DND-41 (cell line): ENCODE measurements around the gene JAZF1.

ENCODE experiments used
- EZH2 ChIP-seq: IDR thresholded peaks from 3 replicates; pipeline ENCODE4 v1.6.1; 2012; ENCODE audit warnings: borderline replicate concordance, low read depth, mild to moderate bottlenecking, moderate library complexity, low read length, inconsistent platforms; ENCODE audit not compliant: severe bottlenecking
- TF ChIP-seq, protein P1 (sequence below): IDR thresholded peaks from 2 replicates; pipeline ENCODE4 v1.5.1; 2012; ENCODE audit warnings: borderline replicate concordance, low read length, moderate library complexity, mild to moderate bottlenecking; ENCODE audit not compliant: poor library complexity, severe bottlenecking; ENCODE audit errors: extremely low read depth

DNA sequence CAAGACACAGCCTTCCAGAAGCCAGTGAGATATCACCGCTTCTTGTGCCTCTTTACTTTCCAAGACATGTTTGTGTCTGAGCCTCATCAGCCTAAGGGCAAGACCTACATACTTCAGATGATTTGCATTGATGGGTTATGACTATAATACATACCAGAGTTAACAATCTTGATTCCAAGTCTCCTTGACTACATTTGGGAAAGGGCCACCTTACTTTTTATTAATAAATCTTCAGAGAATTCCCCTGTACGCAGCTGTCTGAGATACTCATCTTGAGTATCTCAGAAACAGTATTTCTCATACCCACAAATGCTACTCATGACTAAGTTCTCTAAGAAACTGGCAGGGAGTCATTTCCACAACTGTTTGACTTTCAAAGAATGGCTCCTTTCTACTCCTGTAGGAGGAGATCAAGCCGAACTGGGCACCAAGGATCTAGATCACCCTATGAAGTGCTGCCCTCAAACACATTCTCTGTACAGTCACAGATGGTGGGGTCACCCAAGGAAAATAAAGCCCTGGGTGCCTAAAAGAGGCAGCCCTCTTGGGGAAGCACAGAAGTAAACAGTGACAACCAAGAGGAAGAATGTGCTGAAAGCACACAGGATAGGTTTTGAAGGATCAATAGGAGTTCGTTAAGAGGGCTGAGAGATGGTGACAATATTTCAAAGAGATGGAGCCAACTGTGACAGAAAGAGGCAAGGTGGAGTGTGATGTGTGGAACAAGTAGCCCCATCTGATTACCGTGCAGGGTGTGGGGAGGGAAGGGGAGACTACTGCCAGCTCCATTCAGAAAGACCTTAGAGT, 138.9 kb downstream of the JAZF1 start:
- no peak for TF ChIP-seq EZH2
- TF ChIP-seq, protein P1, sequence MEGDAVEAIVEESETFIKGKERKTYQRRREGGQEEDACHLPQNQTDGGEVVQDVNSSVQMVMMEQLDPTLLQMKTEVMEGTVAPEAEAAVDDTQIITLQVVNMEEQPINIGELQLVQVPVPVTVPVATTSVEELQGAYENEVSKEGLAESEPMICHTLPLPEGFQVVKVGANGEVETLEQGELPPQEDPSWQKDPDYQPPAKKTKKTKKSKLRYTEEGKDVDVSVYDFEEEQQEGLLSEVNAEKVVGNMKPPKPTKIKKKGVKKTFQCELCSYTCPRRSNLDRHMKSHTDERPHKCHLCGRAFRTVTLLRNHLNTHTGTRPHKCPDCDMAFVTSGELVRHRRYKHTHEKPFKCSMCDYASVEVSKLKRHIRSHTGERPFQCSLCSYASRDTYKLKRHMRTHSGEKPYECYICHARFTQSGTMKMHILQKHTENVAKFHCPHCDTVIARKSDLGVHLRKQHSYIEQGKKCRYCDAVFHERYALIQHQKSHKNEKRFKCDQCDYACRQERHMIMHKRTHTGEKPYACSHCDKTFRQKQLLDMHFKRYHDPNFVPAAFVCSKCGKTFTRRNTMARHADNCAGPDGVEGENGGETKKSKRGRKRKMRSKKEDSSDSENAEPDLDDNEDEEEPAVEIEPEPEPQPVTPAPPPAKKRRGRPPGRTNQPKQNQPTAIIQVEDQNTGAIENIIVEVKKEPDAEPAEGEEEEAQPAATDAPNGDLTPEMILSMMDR = no peak
